Subcutaneous abdominal adipose tissue (tissue), 5 donors: ENCODE measurements around the gene ERC1.
A peak's percentile ranks its signal among the peaks of the same experiment; 100 is the strongest.

Experiments used
- H3K27ac ChIP-seq: one replicate; pipeline ENCODE4 v1.7.0; 2013; ENCODE audit warnings: low read depth, mild to moderate bottlenecking, inconsistent platforms, low read length, moderate library complexity
- H3K27me3 ChIP-seq, 5 donors: one replicate each; pipeline ENCODE4 v1.7.0; 2013; ENCODE audit warnings: low read length in 5 of 5, inconsistent platforms in 1 of 5; ENCODE audit not compliant: control insufficient read depth in 5 of 5, insufficient read depth in 4 of 5
- H3K36me3 ChIP-seq, 5 donors: one replicate each; pipeline ENCODE4 v1.7.0; 2013; ENCODE audit warnings: low read length in 5 of 5; ENCODE audit not compliant: control insufficient read depth in 5 of 5, insufficient read depth in 5 of 5
- H3K4me1 ChIP-seq, 5 donors: one replicate each; pipeline ENCODE4 v1.7.0; 2013; ENCODE audit warnings: low read length in 5 of 5, mild to moderate bottlenecking in 3 of 5, moderate library complexity in 1 of 5; ENCODE audit not compliant: control insufficient read depth in 5 of 5, insufficient read depth in 5 of 5
- H3K4me3 ChIP-seq, 5 donors: one replicate each; pipeline ENCODE4 v1.7.0; 2013; ENCODE audit warnings: low read length in 5 of 5, low read depth in 1 of 5
- H3K9ac ChIP-seq, 5 donors: one replicate each; pipeline ENCODE4 v1.7.0; 2013; ENCODE audit warnings: low read length in 5 of 5, mild to moderate bottlenecking in 4 of 5, moderate library complexity in 3 of 5
- H3K9me3 ChIP-seq, 5 donors: one replicate each; pipeline ENCODE4 v1.7.0; 2013; ENCODE audit warnings: low read length in 5 of 5; ENCODE audit not compliant: control insufficient read depth in 5 of 5
- donor health status: healthy.
- donor health status: healthy.
- donor health status: healthy.
- donor health status: healthy.
- donor health status: healthy.

Gene ERC1

DNA sequence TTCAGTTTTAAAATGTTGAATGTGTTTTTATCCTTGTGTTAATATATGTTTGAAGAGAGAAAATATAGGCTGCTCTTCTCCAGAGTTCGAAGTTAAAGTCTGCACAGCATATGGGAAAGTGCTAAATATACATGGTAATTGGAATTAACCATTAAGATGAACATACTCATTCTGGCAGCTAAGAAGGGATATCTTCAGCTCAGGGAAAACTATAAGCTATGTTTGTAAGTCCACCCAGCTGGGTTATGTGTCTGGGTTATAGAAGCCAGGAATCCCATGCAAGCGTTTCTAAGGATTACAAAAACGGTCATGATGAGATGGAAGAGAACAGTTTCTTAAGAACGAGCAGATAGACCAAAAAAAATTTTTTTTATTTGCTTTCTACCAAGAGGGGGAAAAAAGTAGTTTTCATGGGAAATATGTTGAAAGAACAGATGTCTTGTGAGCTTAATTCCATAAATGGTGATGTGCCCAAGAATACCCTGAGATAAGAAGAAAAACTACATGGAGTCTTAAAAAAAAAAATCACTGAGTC is 404.5 kb downstream of the ERC1 start:
- no peak overlapping the region for H3K4me3 ChIP-seq
- no peak overlapping the region for H3K27ac ChIP-seq
- H3K9ac ChIP-seq: no peak overlapping the region
- H3K4me1 ChIP-seq: no peaks in the 10 kb centered on the region
- peaks cover 0 to 9% (median 0%) of the 10 kb centered on the region in 5 donors for H3K36me3 ChIP-seq
- H3K27me3 ChIP-seq: no peaks in the 10 kb centered on the region
- H3K9me3 ChIP-seq: peaks cover 0 to 12% (median 9%) of the 10 kb centered on the region in 5 donors

DNA sequence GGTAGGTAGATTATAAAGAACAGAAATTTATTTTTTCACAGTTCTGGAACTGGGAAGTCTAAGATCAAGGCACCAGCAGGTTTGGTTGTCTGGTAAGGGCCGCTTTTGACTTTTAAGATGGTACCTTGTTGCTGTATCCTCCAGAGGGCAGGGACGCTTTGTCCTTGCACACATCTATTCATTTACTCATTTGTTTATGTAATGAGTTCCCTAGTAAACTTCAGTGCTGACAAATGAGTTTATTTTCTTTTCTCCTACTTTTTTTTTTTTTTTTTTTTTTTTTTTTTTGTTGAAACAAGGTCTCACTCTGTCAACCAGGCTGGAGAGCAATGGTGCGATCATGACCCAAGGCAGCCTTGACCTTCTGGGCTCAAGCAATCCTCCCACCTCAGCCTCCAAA is 407.6 kb downstream of the ERC1 start:
- no peaks in the 10 kb centered on the region for H3K9me3 ChIP-seq
- no peak overlapping the region for H3K9ac ChIP-seq
- no peaks in the 10 kb centered on the region for H3K27me3 ChIP-seq
- peaks cover 0 to under 1% (median 0%) of the 10 kb centered on the region in 5 donors for H3K4me1 ChIP-seq
- H3K36me3 ChIP-seq: no peaks in the 10 kb centered on the region
- H3K4me3 ChIP-seq: no peak overlapping the region
- no peak overlapping the region for H3K27ac ChIP-seq

DNA sequence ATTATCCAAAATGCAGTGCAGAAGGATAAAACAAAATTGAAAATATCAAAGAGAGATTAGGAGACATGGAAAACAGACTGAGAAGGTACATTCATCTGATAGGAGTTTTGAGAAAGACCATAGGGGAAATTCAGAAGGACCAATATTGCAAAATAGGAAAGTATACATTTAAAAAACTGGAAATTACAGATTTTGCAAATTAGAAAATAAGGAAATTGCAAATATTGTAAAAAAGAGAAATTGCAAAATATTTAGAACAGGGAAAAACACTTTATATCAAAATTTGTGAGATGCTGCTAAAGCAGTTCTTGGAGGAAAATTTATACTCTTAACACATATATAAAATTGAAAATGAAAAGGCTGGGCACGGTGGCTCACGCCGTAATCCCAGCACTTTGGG is 410.9 kb downstream of the ERC1 start:
- no peak overlapping the region for H3K9ac ChIP-seq
- H3K9me3 ChIP-seq: no peaks in the 10 kb centered on the region
- no peak overlapping the region for H3K27ac ChIP-seq
- peaks cover 0 to 2% (median 0%) of the 10 kb centered on the region in 5 donors for H3K4me1 ChIP-seq
- H3K4me3 ChIP-seq: no peak overlapping the region
- no peaks in the 10 kb centered on the region for H3K27me3 ChIP-seq
- no peaks in the 10 kb centered on the region for H3K36me3 ChIP-seq

DNA sequence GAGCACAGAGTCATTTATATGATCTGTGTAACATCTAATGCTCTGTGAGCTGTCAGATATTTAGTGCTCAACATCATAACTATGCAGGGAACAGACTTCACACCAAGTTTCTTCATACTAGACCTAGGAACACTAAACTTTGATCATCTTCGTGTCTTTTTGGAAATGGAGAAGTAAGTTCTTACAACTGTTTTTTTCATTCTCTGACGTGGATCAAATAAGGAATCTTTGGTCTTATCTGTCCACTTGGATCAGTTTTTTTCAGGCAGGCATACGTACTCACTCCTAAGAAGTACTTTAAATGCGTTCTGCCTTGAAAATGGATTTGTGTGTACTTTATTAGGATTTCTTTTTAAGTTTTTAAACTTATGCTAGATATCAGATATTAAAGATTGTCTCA is 412.4 kb downstream of the ERC1 start:
- H3K4me1 ChIP-seq: peaks cover 0 to 2% (median 0%) of the 10 kb centered on the region in 5 donors
- no peak overlapping the region for H3K4me3 ChIP-seq
- H3K9me3 ChIP-seq: no peaks in the 10 kb centered on the region
- peaks cover 0 to under 1% (median 0%) of the 10 kb centered on the region in 5 donors for H3K36me3 ChIP-seq
- H3K27ac ChIP-seq: no peak overlapping the region
- no peaks in the 10 kb centered on the region for H3K27me3 ChIP-seq
- no peak overlapping the region for H3K9ac ChIP-seq

DNA sequence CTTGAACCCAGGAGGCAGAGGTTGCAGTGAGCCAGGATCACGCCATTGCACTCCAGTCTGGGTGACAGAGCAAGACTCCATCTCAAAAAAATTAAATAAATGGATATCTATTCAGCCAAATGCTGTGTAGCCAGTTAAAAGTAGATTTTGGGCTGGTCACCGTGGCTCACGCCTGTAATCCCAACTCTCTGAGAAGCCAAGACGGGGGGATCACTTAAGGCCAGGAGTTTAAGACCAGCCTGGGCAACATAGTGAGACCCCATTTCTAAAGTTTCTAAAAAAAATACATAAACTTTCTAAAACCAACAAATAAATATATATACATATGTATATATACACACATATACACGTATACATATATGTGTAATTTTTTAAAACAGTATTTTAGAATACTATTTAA is 414.6 kb downstream of the ERC1 start:
- Histone ChIP-seq H3K4me1 (peaks cover 0 to 2% (median 0%) of the 10 kb centered on the region in 5 donors), H3K4me3 (no peak overlapping the region), H3K27ac (no peak overlapping the region), H3K9me3 (no peaks in the 10 kb centered on the region), H3K36me3 (peaks cover 8 to 13% (median 12%) of the 10 kb centered on the region in 5 donors), H3K27me3 (no peaks in the 10 kb centered on the region), H3K9ac (no peak overlapping the region)

DNA sequence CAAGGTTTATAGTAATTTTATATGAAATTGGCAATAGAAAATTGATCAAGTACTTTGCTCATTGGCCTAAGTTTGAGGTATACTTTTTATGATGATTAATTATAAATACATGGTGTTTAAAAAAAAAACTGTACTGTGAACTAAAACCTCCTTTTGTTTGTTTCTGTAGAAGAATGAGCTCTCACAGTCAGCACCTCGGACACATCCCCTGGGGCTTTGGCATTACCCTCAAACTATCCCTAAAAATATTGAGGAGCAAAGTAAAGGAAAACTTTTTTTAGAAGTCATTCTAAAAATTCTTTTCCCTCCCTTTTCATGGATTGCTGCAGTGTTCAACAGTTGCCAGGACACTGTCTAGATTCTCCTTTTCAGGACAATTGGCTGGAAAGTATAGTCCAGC is 419.8 kb downstream of the ERC1 start:
- Histone ChIP-seq H3K4me3 (no peak overlapping the region), H3K4me1 (no peaks in the 10 kb centered on the region), H3K9me3 (no peaks in the 10 kb centered on the region), H3K36me3 (peaks cover 11 to 24% (median 21%) of the 10 kb centered on the region in 5 donors), H3K27ac (no peak overlapping the region), H3K9ac (no peak overlapping the region), H3K27me3 (no peaks in the 10 kb centered on the region)

DNA sequence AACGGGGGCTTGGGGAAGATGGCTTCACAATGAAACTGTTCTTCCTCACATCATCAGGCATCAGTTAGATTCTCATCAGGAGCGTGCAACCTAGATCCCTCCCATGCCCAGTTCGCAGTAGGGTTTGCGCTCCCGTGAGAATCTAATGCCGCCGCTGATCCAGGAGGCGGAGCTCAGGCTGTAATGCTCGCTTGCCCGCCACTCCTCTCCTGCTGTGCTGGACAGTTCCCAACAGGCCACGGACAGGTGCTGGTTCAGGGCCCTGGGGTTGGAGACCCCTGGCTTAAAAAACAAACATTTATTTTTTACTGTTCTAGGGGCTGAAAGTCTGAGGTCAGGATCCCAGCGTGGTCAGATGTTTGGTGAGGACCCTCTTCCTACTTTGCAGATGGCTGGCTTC is 422.9 kb downstream of the ERC1 start:
- no peak overlapping the region for H3K9ac ChIP-seq
- no peak overlapping the region for H3K4me3 ChIP-seq
- H3K27me3 ChIP-seq: no peaks in the 10 kb centered on the region
- no peaks in the 10 kb centered on the region for H3K9me3 ChIP-seq
- peaks cover 10 to 22% (median 16%) of the 10 kb centered on the region in 5 donors for H3K36me3 ChIP-seq
- no peaks in the 10 kb centered on the region for H3K4me1 ChIP-seq
- no peak overlapping the region for H3K27ac ChIP-seq

DNA sequence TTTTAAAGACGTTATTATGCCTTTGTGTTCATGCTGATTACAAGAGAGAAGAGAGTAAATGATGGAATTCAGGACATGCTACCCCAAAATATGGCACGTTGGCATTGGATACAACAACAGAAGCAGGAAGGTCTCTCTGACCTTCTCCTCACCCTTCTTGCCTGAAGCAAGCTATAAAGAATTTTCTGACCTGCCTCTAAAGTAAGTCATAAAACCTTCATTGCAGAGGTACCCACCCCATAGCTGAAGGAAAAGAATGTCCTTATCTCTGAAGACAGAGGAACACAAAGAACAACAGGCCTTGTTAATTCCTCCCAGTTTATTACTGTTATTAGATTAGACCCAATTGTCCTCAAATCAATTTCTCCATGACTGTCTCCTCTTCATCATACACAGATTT is 427.1 kb downstream of the ERC1 start:
- Histone ChIP-seq H3K4me1 (no peaks in the 10 kb centered on the region), H3K4me3 (no peak overlapping the region), H3K9ac (no peak overlapping the region), H3K27ac (no peak overlapping the region), H3K9me3 (peaks cover 4 to 10% (median 6%) of the 10 kb centered on the region in 5 donors), H3K36me3 (peaks cover 2 to 9% (median 4%) of the 10 kb centered on the region in 5 donors), H3K27me3 (no peaks in the 10 kb centered on the region)

DNA sequence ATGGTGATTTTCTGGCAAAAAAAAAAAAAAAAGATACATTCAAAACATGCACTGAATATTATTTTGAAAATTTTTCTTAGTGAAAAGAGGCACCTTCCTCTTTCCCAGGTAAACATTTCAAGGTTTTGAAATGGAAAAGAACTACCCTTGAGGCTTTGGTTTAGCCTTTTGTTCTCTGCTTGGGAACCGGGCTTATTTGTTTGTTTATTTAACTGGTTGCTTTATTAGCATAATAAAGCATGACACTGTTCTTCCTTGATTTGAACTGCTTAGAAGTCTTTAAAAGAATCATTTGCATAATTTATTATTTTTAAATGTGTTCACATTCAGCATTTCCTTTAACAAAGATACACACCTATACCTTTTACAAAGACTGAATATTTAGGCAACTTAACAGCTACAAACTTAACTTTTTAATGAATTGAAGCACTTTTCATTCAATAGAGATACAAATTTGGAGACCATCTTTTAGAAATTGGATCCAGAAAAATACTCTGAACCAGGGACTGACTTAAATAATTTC is 428.9 kb downstream of the ERC1 start:
- Histone ChIP-seq H3K4me3 (no peak overlapping the region), H3K9me3 (peaks cover 4 to 10% (median 6%) of the 10 kb centered on the region in 5 donors), H3K9ac (no peak overlapping the region), H3K36me3 (peaks cover 0 to 9% (median 2%) of the 10 kb centered on the region in 5 donors), H3K27ac (no peak overlapping the region), H3K4me1 (no peaks in the 10 kb centered on the region), H3K27me3 (no peaks in the 10 kb centered on the region)

DNA sequence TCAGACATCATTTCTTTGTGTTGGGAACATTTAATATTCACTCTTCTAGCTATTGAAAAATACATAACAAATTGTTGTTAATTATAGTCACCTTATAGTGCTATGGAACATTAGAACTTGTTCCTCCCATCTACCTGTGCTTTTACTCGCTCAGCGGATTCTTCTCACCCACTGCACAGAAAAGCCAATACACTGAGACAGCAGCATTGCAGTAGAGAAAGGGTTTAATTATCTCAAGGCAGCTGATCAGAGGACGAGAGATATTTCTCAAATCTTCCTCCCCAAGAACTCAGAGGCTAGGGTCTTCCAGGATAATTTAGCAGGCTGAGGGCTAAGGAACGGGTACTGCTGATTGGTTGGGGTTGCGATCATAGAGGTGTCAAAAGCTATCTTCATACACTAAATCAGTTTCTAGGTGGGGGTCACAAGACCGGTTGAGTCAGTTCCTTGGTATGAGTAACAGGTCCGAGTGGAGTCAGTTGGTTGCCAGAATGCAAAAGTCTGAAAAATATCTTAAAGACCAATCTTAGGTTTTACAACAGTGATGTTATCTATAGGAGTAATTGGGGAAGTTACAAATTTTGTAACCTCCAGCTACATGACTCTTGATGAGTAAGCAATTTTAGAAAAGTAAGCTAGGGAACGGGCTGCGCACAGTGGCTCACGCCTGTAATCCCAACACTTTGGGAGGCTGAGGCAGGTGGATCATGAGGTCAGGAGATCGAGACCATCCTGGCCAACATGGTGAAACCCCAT is 430.2 kb downstream of the ERC1 start:
- H3K36me3 ChIP-seq: peaks cover 0 to 5% (median 2%) of the 10 kb centered on the region in 5 donors
- peaks cover 4 to 10% (median 6%) of the 10 kb centered on the region in 5 donors for H3K9me3 ChIP-seq
- no peak overlapping the region for H3K9ac ChIP-seq
- no peaks in the 10 kb centered on the region for H3K27me3 ChIP-seq
- no peaks in the 10 kb centered on the region for H3K4me1 ChIP-seq
- H3K27ac ChIP-seq: no peak overlapping the region
- peak overlapping the region in 1 of 5 donors; percentile 28 for H3K4me3 ChIP-seq
